Cardiac fibroblast (primary cell): ENCODE data around the gene MS4A6E.

Source experiments
- DNase-seq, 2 donors: peaks; one replicate each; pipeline versions ENCODE4 v3.0.0 to v3.0.0-alpha.2; 2010; ENCODE audit warnings: low read depth in 2 of 2
- H3K4me3 ChIP-seq, 2 donors: replicated peaks in 1 of 2; 1 replicate in 1 of 2; 2 replicates in 1 of 2; pipeline ENCODE4 v1.5.1; 2011; ENCODE audit warnings: low read depth in 2 of 2, low read length in 2 of 2, mild to moderate bottlenecking in 2 of 2, moderate library complexity in 1 of 2
- TF ChIP-seq, protein P1 (sequence below): IDR thresholded peaks from one replicate; pipeline ENCODE4 v1.5.1; 2011; ENCODE audit warnings: low read depth, mild to moderate bottlenecking, low read length, inconsistent platforms

The MS4A6E gene

DNA sequence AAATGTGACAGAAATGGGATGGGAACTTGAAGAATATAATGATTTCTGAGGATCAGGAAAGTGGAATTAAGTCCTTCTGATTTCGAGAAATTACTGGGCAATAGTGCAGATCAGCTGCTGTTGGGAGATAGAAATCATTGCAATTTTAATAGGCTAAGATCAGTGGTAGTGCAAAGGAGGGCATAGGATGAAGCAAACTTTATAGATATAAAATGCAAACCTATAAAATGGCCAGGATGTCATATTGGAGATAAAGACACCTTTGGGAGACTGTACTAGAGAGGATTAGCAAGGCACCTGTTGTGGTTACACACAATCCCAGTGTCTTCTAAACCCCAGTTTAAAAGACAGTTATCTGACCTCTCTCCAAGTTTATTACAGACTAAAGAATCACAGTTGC lies 44.8 kb downstream of the MS4A6E start:
- H3K4me3 ChIP-seq = no peak overlapping the region
- TF ChIP-seq, protein P1, sequence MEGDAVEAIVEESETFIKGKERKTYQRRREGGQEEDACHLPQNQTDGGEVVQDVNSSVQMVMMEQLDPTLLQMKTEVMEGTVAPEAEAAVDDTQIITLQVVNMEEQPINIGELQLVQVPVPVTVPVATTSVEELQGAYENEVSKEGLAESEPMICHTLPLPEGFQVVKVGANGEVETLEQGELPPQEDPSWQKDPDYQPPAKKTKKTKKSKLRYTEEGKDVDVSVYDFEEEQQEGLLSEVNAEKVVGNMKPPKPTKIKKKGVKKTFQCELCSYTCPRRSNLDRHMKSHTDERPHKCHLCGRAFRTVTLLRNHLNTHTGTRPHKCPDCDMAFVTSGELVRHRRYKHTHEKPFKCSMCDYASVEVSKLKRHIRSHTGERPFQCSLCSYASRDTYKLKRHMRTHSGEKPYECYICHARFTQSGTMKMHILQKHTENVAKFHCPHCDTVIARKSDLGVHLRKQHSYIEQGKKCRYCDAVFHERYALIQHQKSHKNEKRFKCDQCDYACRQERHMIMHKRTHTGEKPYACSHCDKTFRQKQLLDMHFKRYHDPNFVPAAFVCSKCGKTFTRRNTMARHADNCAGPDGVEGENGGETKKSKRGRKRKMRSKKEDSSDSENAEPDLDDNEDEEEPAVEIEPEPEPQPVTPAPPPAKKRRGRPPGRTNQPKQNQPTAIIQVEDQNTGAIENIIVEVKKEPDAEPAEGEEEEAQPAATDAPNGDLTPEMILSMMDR = no peak

GRCh38 chr11:60372767-60373166 lies 45.7 kb downstream of the MS4A6E start:
- no peak for DNase-seq
- TF ChIP-seq, protein P1 = no peak
- H3K4me3 ChIP-seq = no peak overlapping the region

More for the DNA sequence above, 44.8 kb downstream of the MS4A6E start:
- no peak for DNase-seq

DNA sequence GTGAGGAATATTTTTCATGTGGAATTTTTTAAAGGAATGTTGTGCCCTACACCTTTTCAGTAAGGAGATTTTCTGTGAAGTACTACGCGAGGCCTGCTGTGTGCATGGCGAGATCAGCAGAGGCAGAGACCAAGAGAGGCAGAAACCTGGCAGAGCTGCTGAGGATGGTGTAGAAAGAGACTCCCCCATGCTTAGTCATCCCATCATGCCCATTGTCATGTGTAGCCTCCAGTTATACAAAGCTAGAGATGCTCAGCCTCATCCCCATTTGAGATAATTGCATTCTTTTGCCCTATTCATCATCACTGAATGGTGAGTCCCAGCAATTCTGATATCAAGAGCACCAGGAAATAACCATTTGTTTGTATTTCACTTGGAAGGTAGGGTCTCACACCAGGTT lies 48.3 kb downstream of the MS4A6E start:
- TF ChIP-seq, protein P1 = no peak
- DNase-seq = no peak
- no peak overlapping the region for H3K4me3 ChIP-seq

GRCh38 chr11:60376601-60377000 lies 49.5 kb downstream of the MS4A6E start:
- no peak overlapping the region for H3K4me3 ChIP-seq
- TF ChIP-seq, protein P1 = no peak
- no peak for DNase-seq

DNA sequence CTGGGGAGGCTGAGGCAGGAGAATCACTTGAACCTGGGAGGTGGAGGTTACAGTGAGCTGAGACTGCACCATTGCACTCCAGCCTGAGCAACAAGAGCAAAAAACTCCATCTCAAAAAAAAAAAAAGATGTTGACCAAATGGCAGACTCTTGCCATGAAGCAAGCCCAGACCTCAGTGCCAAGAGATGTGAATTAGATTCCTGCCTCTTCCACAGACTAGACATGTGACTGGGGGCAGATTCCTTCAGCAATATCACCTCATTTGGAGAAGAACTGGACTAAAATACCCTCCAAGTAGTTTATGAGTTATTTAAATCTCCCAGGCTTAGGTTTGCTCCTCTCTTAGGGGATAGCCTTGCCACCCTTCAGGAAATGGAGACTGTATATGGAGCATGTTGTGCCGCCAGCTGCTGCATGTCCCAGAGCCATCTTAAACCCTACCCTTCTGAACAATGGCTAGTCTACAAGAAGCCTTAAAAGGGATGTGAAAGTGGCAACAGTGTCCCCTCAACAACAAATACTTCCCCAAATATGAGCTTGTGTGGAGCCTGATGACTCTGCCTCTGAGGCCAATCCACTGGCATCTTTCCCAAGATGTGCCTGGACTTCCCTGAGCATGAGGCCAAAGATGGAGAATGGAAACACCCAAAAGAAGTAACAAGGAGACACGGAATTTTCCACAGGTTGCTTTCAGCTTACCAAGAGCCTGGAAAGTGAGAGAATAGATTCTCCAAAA lies 50.5 kb downstream of the MS4A6E start:
- TF ChIP-seq, protein P1 = no peak
- no peak overlapping the region for H3K4me3 ChIP-seq
- DNase-seq = no peak

DNA sequence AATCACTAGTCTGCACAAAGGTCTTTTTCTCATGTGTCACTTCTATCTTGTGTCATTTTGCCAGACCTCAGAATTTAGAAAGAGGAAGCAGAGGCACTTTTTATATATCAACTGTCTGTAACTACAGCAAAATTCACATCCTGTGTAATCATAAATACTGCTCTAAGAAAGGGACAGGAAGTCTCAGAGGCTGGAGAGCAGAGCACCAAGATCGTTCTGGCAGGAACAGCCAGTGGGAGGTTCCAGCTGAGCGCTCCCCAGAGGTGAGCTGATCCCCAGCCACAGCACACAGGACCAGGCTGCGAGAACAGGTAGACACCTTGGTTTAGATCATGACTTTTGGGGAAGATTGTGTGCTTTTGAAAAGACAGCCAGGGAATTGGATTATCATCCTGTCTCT lies 51.3 kb downstream of the MS4A6E start, which contains the start of gene MS4A7:
Gene MS4A7, plus strand, starts transcription at position 179 of the 400 bp plus-strand sequence. CDS start 4,610 bp downstream, outside the sequence.
- TF ChIP-seq, protein P1 = no peak
- no peak within 1 kb of the TSS for H3K4me3 ChIP-seq
- no peak for DNase-seq
